ENCODE data around the gene TSSC4.

Gene TSSC4

GRCh38 chr11:2433106-2433925 is 32.8 kb downstream of the TSSC4 start:
- no peak for DNase-seq (ENCODE audit: low read depth)
- no peak overlapping the region for H3K4me3 ChIP-seq (ENCODE audit: low read depth, low read length)
- in situ Hi-C loops (cut with HindIII; ENCODE audit: low sequenced_read_pairs): no loop called here
- no peak for TF ChIP-seq CTCF (IDR thresholded peaks at IDR 0.05; ENCODE audit: low read depth, low read length, missing control alignments)

- DNase-seq (ENCODE audit: low read depth): no peak
- TF ChIP-seq CTCF (IDR thresholded peaks at IDR 0.05; ENCODE audit: low read depth, low read length, missing control alignments): no peak
- H3K4me3 ChIP-seq (ENCODE audit: low read depth, low read length): no peak overlapping the region
- in situ Hi-C loops (cut with HindIII; ENCODE audit: low sequenced_read_pairs): no loop called here
These were observed 33.5 kb downstream of the TSSC4 start for GRCh38 chr11:2434008-2434407.

GRCh38 chr11:2434506-2435255 is 34.1 kb downstream of the TSSC4 start:
- in situ Hi-C loops (cut with HindIII; ENCODE audit: low sequenced_read_pairs): no loop called here
- no peak overlapping the region for H3K4me3 ChIP-seq (ENCODE audit: low read depth, low read length)
- TF ChIP-seq CTCF (IDR thresholded peaks at IDR 0.05; ENCODE audit: low read depth, low read length, missing control alignments): no peak
- DNase-seq (ENCODE audit: low read depth): no peak

GRCh38 chr11:2435288-2436012 is 34.9 kb downstream of the TSSC4 start:
- no peak overlapping the region for H3K4me3 ChIP-seq (ENCODE audit: low read depth, low read length)
- TF ChIP-seq CTCF (IDR thresholded peaks at IDR 0.05; ENCODE audit: low read depth, low read length, missing control alignments): no peak
- no peak for DNase-seq (ENCODE audit: low read depth)
- in situ Hi-C loops (cut with HindIII; ENCODE audit: low sequenced_read_pairs): no loop called here

GRCh38 chr11:2436013-2436520 is 35.5 kb downstream of the TSSC4 start:
- no peak overlapping the region for H3K4me3 ChIP-seq (ENCODE audit: low read depth, low read length)
- in situ Hi-C loops (cut with HindIII; ENCODE audit: low sequenced_read_pairs): no loop called here
- TF ChIP-seq CTCF (IDR thresholded peaks at IDR 0.05; ENCODE audit: low read depth, low read length, missing control alignments): no peak
- DNase-seq (ENCODE audit: low read depth): no peak

GRCh38 chr11:2436521-2437031 is 36.0 kb downstream of the TSSC4 start:
- in situ Hi-C loops (cut with HindIII; ENCODE audit: low sequenced_read_pairs): no loop called here
- DNase-seq (ENCODE audit: low read depth): no peak
- no peak for TF ChIP-seq CTCF (IDR thresholded peaks at IDR 0.05; ENCODE audit: low read depth, low read length, missing control alignments)
- H3K4me3 ChIP-seq (ENCODE audit: low read depth, low read length): no peak overlapping the region

Measured in astrocyte of the cerebellum (primary cell).